ENCODE measurements around the gene ARSB.
A peak's percentile ranks its signal among the peaks of the same experiment; 100 is the strongest.
"Not testable (repeated sequence)": the region's sequence is repeated elsewhere in the genome, so short reads cannot be mapped to it uniquely, and the experiment has no call there.

The ARSB gene

GRCh38 chr5:78929833-78930232 is 55.3 kb downstream of the ARSB start:
- no peak for DNase-seq

DNA sequence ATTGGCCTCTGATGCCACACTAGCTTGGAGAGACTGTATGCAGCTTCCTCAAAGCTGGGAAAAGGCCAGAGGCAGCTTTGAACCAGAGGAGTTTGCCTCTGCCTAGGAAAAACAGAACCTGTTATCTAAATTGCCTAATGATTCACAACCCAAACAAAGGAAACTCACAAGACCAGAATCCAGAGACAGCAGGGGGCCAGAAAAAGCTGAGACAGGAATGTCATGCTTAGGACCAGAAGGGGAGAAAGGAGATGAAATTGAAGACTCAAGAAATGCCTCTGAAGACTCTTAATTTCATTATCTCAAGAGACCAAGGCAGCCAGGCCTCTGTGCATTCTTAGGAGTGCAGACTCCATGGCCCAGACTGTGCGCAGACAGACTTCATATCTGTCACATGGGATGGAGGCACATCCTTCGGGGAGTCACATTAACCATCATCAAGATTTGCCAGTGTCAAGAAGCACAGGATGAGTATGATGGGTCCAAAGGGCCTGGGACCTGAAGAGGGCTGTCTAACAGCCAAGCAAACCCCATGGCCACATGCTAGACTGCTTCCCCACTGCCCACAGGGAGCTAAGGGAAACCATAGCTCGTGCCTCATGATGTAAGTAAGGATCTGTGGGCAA is 57.3 kb downstream of the ARSB start:
- DNase-seq, result peak; percentile 14

- no peak for DNase-seq
Observed at GRCh38 chr5:78926252-78926651, 58.9 kb downstream of the ARSB start.

- DNase-seq, result no peak
Observed at GRCh38 chr5:78925129-78925876, 59.8 kb downstream of the ARSB start.

- no peak for DNase-seq
Observed at GRCh38 chr5:78923622-78923970, 61.5 kb downstream of the ARSB start.

- DNase-seq, result no peak
Observed at GRCh38 chr5:78922879-78923621, 62.1 kb downstream of the ARSB start.

GRCh38 chr5:78920604-78921003 is 64.5 kb downstream of the ARSB start:
- DNase-seq, result no peak

DNA sequence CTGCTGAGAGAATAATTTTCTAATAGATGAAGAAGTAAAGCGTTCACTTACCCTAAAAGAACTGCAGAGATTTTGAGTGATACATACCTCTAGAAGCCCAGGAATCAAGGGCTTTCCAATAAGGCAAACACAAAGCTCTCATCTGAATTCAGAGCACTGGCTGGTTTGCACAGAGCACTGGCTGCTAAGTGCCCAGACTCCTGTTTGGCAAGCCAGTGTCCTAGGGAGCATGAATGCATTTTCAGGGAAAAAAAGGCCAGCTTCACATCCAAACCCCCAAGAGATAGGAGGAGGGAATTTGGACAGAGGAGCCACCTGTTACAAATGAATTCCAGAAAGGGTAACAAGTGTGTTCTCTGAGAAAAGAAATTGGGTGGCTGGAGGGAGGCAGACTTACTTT is 65.3 kb downstream of the ARSB start:
- DNase-seq, result no peak

- DNase-seq, result no peak
Observed at GRCh38 chr5:78916044-78916443, 69.1 kb downstream of the ARSB start.

DNA sequence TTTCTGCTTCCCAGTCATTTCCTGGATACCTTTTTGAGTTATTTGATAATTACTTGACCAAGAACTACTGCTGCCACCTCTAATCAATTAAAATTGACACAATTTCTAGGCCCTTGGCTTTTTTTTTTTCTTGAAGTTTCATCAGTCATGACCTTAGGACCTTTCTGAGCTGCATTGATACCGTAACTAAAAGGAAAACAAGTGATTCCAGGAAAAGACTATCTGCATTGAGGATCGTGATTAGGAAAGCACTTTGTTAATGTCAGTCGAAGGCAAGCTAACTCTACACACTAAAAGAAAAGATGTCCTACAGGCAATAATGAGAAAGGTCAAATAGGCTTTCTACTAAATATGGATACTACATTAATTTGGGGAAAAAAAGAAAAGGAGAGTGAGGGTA is 69.9 kb downstream of the ARSB start:
- DNase-seq, result no peak

- no peak for DNase-seq
Observed at GRCh38 chr5:78912811-78913210, 72.3 kb downstream of the ARSB start.

DNA sequence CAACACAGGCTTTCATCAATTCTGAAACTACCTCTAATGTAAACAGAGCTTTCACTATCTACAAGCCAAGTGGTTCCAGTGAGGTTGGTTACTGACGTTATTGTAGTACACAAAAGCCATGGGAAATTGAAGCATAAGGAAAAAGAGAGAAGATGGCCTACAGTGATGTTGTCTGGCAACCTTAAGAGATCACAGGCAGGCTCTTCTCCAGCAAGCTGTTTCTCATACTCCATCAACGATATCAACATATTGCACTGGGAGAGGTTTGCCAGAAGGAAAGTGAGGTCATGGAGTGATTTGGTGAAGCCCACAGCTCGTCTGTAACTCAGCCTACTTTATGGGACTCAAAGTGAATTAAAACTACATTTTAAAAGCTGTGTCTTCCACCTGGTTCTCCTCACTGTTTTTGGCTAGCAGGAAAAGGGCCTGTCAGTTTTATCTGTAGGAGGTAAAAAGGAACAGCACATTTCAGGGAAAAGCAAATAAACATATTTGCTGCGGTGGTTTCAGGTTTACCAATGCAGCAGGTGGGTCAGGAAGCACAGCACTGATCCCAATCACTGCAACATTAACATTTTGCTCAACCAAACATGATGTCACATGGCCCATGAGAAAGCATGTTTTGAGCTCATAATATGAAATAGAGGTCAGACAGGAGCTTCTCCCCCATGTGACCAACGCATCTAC is 72.9 kb downstream of the ARSB start:
- no peak for DNase-seq

GRCh38 chr5:78909224-78909983 is 75.7 kb downstream of the ARSB start:
- not testable (repeated sequence) for DNase-seq

DNA sequence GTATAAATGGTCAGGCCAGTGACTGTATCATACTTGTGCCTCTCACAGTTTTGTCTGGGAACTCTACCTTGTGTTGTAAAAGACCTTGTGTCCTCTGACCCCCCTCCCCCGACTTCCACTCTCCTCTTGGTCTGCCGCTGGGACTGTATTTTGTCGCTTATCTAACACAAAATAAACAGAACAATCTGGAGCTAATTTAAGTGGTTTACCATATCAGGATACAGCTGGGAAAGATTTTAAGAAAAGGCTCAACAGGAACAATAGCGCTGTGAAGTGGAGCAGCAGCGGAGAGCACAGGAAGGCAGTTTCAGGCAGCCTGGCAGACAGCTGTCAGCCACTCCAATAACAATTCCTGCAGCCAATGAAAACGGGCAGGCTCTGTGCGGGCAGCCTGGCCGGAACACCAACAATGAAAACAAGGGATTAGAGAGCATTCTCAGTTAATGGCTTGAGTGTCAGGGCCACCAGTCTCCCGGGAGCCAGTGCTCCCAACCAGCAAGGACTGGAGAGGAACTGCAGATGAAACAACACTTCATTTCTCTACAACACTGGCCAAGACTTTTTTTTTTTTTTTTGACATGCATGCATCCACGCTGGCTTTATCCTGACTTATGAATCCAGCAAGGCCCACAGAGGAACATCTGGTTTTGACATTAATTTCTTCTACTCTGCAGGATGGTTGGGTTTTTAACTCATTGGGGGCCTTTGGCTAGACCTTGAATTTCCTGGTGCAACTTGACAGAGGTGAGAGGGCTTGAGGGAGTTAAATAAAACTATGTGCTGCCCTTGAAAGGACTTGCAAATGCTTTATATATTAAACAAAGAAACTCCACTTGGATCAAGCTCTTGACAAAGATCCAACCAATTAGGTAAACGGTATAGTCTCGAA is 76.7 kb downstream of the ARSB start:
- DNase-seq, result no peak

- no peak for DNase-seq
Observed at GRCh38 chr5:78907255-78907891, 77.7 kb downstream of the ARSB start.

DNA sequence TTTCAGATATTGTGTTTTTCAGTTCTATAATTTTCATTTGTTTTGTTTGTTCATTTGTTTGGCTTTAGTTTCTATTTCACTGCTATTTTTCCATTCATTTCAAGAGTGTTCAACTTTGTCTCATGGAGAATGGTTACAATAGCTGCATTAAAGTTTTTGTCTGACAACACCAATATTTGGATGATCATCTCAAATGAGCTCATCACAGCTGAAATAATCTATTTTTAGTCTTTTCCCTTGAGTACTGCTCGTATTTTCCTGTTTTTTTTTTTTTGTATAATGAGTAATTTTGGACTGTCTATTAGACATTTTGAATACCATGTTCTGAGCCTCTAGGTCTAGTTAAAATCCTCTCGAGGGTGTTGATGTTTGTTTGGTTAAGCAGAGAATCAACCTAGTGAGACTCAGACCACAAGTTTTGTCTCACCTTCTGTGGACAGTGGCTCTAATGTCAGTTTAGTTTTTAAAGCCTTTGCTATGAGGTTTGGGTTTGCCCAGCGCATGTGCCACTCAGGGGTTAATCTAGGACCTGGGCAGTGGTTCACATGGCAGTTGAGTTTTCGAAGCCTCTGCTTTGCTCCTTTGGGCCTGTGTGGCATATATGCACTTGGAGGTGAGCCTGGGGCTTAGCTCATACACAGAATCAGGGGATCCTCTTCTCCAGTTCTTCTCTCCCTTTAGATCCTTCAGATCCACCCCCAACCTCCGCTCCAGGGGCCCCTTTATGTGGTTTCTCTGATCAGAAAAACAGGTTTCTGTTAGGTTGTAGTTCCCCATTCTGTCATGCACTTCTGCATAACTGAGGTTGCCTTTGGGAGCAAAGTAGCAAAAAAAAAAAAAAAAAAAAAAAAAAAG is 79.8 kb downstream of the ARSB start:
- no peak for DNase-seq

- DNase-seq, result no peak
Observed at GRCh38 chr5:78903861-78904260, 81.2 kb downstream of the ARSB start.

DNA sequence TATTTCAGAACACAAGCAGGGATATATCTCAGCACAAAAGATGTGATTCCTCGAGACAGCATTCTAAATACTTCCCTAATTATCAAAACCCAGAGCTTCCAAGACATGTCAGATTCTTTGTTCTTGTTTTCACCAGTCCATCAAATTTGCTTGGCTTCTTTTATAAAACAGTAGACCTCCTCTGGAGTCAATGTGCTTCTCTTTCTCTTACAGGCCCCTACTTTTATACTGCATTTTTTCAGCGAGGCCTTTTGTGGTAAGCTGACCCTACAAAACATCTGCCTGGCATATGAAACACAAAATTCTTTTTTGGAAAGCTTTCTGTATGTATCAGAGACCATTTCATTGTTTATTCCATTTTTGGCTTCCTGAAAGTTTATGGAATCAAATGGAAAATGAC is 81.8 kb downstream of the ARSB start:
- DNase-seq, result no peak

- DNase-seq, result no peak
Observed at GRCh38 chr5:78899922-78900362, 85.2 kb downstream of the ARSB start.

- no peak for DNase-seq
Observed at GRCh38 chr5:78896132-78896531, 89.0 kb downstream of the ARSB start.
